Fibroblast of skin of abdomen (primary cell): Measurements from ENCODE around the gene CAMSAP1.

Experiments
- DNase-seq: peaks from one replicate; pipeline ENCODE4 v3.0.0-alpha.2; 2013

The CAMSAP1 gene

GRCh38 chr9:135813671-135814290, 93.6 kb downstream of the CAMSAP1 start:
- DNase-seq, result no peak

DNA sequence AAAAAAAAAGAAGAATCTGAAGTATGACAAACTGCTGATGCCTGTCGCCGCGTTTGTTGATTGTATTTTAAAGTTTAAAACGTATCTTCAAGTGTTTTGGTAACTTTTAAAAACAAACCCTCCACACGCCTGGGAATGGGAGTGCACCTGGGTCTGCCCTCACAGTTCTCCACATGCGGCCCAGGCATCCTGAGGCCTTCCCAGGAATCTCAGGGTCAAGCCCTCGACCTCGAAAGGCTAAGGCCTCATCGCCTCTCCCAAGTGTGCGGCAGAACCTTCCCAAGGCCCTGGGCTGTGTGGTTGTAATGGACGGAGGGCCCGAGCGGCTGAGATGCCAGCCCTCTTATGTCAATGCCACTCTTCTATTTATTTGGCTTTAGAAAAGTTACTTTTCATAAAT, 94.4 kb downstream of the CAMSAP1 start:
- DNase-seq, result no peak

DNA sequence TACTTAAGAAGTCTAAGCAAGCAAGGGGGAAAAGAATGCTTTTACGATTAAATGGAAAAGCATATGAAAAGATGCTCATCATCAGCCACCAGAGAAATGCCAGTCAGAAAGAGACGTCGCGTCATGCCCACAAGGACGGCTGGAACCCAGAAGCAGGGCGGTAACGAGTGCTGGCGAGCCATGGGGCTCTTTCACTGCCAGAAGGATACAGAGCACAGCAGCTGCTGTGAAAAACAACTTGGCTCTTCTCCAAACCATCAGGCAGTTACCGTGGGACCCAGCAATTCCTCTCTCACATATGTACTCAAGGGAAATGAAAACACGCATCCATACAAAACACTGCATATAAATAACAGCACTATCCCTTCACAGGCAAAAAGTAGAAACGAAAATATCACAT, 95.5 kb downstream of the CAMSAP1 start:
- DNase-seq, result peak; percentile 18

- DNase-seq, result no peak
These were observed 96.4 kb downstream of the CAMSAP1 start for GRCh38 chr9:135810806-135811575.

GRCh38 chr9:135809166-135809565, 98.2 kb downstream of the CAMSAP1 start:
- peak; percentile 69 for DNase-seq

GRCh38 chr9:135805422-135806022, 101.8 kb downstream of the CAMSAP1 start:
- DNase-seq, result no peak

DNA sequence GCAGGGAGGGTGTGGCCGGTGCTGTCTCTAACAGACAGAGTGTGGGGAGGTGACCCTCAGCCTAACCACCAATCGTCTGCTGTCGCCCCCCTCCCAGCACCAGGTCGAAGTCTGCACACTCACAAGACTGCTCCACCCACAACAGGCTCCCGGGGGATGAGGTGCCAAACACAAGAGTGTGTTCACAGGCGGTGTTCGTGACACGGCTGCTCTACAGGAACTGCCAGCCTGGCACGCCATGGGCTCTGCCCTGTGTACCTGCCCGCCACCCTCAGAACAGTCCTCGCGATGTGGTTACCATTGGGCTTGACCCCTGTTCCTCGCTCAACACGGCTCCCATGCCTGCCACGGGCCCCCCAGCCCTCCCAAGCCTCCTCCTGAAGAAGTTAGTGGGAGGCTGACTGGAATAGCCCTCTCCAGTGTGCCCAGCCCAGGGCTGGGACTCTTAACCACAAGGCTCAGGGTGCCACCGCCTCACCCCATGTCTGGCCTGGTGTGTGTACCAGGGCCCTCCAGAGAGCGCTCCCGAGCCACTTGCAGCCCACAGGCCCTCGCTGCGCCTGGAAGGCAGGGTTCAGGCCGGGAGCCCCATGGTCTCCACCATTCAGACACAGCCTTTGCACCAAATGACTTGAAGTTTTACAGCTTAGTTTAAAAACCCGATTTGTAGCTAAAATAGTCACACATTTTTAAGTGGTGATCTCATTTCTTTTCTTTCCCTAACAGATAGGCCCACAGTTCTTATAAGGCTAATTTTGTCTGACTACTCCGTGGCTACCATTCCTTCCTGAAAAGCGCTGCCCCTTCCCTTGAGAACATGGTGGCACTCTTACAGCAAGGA, 102.5 kb downstream of the CAMSAP1 start:
- peak; percentile 21 for DNase-seq

GRCh38 chr9:135803441-135803840, 103.9 kb downstream of the CAMSAP1 start:
- DNase-seq, result no peak

DNA sequence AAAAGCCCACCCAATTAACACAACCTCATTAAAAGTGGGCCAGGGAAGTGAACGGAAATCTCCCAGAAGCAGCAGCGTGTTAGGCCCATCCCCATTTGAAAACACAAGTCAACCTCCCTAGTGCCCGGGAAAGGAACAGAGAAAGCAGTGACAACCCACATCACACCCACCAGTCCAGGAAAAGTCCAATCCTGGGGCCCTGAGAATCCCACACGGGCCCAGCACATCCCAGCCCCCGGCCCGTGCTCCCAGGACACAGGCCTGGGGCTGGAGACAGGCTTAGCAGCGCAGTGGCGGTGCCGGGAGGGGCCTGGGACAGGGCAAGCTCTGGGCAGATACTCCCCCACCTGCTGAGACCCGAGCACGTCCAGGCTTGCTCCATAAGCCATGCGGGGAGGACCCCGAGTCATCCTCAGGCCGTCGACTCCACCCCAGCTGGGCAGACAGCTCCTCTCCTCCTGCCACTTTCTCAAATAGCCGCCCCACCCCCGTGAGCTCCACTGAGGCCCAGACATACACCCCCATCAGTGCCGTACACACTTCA, 104.4 kb downstream of the CAMSAP1 start:
- DNase-seq, result no peak

DNA sequence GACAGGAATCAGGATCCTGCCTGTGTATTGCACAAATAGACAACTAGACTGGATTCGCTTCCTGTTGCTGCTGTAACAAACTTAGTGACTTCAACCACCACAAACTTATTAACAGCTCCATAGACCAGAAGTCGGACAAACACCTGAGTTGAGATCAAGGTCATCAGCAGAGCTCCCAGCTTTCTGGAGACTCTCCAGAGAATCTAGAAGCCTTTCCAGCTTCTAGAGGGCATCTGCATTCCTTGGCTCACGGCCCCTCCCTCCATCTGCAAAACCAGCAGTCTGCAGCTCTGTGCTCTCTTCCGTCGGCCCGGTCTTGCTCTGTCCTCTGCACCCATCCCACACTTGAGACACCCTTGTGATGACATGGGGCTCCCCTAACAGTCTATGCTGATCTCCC, 106.3 kb downstream of the CAMSAP1 start:
- DNase-seq, result no peak

DNA sequence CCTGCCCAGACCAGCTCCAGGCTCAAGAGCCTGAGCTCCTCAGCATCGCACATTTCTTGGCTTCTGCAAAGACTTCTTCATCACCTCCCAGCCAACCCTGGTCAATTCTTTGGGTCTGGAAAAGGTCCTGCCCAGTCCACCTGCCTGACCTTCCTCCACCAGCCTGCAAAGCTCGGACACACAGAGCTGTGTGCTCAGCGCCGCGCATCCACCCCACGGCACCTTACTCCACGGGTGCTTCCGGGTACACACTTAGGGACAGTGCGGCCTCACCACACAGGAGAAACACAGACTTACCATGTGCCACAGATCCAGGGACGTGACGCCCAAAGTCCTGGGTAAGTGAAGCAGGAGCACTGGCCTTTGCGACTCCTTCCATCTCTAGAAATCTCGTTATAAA, 108.1 kb downstream of the CAMSAP1 start:
- no peak for DNase-seq

DNA sequence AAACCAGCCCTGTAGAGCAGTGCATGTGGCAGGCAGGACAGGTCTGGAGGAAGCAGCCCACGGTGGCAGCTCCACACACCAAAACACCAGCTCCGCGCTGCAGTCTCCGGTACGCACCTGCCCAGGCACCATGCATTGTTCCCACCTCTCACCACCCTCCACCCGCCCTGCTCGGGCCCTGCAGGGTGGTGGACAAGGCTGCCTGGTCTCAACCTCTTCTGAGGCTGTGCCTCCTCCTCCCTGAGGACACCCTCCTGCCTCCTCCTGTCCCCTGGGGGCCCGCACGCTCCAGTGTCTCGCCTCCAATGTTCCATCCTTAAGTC, 109.1 kb downstream of the CAMSAP1 start:
- no peak for DNase-seq

DNA sequence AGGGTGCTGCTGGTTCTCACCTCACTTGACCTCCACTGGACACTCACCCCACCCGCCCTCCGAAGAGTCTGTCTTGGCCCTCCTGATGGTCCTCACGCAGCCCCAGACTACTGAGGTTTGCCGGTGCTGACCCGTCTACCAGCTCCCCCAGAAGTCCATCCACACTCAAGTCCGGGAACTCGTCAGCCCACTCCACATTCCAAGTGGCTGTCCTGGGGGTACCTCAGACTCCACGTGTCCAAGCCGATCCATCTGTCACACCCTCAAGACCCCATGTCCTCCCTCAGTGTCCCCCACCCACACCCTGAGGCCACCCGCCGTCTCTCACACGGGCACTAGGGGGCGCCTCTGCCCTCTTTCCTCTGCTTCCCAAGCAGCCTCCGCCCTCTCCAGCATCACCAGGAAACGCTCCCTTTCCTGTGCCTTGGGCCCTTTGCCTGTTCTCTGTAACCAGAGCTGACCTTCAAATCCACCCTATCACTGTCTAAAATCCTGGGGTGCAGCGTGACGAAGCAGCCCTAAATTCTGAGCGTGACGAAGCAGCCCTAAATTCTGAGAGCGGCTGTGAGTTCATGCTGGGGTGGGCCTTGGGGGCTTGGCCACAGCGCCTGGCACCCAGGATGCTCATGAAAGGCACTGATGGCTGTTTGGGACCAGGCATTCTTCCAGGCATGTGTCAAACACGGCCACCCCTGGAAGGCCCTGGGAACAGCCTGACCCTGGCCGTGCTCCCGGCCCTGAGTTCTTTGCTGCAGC, 109.7 kb downstream of the CAMSAP1 start:
- peak; percentile 28 for DNase-seq

DNA sequence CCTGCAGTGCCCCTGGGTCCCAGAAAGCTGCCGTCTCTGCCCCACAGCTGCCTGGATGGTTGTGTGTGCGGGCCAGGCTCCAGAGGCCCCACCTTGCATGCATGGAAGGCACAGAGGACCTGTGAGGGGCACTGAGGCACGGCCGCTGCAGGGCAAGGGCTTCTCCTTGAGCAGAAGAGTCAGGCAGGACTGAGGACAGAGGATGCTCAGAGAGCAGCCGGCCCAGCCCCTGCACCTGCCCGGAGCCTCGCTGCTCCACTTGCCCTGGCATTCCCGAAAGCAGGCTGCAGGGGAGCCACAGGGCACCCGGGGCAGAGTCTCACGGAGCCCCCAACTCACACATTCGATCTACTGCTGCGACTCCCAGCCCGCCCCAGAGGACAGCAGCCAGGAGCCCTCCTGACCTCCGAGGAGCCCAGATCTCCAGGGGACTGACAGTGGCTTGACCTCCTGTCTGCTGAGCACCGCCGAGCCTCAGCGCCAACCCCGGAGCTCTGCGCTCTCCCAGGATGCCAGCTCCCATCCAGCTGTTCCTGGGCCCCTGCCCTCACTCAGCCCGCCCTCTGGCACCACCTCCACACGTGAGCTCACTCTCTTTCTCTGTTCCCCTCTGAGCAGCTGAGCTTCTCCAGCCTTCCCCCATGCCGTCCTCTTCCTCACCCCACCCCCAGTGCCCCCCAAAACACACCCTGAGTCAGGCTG, 110.4 kb downstream of the CAMSAP1 start:
- no peak for DNase-seq

DNA sequence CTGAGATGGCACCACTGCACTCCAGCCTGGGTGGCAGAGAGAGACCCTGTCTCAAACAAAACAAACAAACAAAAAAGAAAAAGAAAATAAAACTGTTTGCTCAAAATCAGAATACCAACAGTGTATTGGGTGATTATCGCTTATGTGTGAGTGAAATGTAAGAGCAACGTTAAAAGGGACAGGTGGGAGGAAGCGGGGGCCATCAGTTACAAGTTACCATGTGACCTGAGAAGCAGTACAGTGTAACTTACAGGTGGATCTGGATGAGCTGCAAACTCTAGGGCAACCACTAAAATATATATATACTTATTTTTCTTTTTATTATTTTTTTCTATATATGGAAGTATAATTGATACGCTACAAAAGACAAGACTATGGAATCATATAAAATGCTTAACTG, 112.0 kb downstream of the CAMSAP1 start:
- DNase-seq, result no peak

DNA sequence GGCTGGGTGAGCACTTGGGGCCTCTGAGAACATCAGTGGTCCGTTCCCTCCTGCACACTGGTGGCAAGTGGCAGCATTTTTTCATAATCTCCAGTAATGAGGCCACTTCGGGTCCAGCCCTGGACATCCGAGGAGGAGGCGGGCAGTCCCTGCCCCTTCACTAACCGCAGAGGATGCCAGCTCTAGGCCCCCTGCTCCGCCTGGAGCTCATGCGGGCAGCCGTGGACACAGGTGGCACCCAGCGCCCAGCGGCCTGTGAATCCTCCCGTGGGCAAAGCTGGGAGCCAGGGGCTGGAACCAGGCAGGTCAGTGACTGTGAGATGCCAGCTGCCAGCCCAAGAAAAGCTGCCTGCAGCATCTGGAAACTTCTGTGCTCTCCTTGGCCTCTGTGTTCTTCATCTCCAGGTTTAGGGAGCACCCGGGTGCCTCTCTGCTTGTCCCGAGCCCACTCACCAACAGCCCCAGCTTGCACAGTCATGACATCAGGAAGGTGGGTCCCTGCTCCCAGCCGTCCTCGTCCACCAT, 112.9 kb downstream of the CAMSAP1 start:
- no peak for DNase-seq

- DNase-seq, result no peak
These were observed 113.3 kb downstream of the CAMSAP1 start for GRCh38 chr9:135794057-135794335.

- DNase-seq, result no peak
These were observed 113.9 kb downstream of the CAMSAP1 start for GRCh38 chr9:135793221-135794056.

DNA sequence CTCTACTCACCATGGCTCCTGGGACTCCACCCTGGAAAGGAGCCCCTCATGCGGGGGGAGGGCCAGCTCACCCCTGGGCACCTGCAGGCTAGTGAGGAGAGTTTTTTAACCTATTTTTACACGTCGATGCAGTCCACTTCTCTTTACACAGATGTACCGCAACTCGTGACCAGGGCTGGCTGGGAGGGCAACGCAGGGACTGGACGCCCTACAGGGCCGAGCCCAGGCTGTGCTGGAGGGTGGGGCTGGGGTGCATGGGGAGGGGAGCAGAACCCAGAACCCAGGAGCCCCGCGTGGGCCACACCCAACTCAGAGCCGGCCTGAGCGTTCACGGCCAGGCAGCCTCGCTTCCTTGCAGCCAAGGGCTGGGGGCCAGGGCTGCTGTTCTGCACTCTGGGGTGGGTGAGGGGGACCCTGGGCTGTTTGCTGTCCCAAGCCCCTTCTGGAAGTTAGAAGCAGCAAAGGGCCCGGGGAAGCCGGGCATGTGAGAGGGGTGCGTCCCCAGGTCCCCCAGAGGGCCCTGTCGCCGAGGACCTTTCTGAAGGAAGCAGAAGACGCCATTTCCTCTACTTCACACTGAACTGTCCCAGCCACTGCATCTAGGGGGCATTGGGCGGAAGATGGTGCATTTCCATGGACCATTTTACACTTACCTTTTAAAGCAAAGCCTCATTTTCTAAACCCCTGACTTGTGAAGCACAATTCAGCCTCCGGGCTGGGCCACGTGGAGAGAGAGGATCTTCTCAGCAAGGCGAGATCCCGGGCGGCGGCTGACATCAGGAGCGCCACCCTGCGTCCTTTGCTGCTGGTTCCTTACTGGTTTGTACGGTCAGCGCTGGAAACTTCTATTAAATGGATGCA, 114.8 kb downstream of the CAMSAP1 start:
- no peak for DNase-seq
